Peyer's patch (tissue), 4 donors: ENCODE measurements around the gene LIPK.

Source experiments
- POLR2A ChIP-seq, 2 donors: fragments of 450-650 bp; IDR thresholded peaks; one replicate each; pipeline ENCODE4 v1.5.1; 2017; ENCODE audit warnings: antibody characterized with exemption in 2 of 2, mild to moderate bottlenecking in 2 of 2, moderate library complexity in 2 of 2
- TF ChIP-seq, protein P1 (sequence below), 6 experiments: fragments of 450-650 bp in 4 of 6; fragments of 200-600 bp in 2 of 6; sonication (generic) in 1 of 6; IDR thresholded peaks; one replicate each; pipeline ENCODE4 v1.5.1; 2017 to 2019; ENCODE audit warnings: antibody characterized with exemption in 6 of 6, mild to moderate bottlenecking in 3 of 6, moderate library complexity in 1 of 6

- TF ChIP-seq POLR2A (IDR thresholded peaks at IDR 0.05): no peak
- TF ChIP-seq, protein P1, sequence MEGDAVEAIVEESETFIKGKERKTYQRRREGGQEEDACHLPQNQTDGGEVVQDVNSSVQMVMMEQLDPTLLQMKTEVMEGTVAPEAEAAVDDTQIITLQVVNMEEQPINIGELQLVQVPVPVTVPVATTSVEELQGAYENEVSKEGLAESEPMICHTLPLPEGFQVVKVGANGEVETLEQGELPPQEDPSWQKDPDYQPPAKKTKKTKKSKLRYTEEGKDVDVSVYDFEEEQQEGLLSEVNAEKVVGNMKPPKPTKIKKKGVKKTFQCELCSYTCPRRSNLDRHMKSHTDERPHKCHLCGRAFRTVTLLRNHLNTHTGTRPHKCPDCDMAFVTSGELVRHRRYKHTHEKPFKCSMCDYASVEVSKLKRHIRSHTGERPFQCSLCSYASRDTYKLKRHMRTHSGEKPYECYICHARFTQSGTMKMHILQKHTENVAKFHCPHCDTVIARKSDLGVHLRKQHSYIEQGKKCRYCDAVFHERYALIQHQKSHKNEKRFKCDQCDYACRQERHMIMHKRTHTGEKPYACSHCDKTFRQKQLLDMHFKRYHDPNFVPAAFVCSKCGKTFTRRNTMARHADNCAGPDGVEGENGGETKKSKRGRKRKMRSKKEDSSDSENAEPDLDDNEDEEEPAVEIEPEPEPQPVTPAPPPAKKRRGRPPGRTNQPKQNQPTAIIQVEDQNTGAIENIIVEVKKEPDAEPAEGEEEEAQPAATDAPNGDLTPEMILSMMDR (IDR thresholded peaks at IDR 0.05): no peak
These were observed 58.1 kb downstream of the LIPK start for GRCh38 chr10:88764110-88764509.
